ENCODE measurements around the gene USPL1.

GRCh38 chr13:30618930-30619279 lies 1.2 kb downstream of the USPL1 start:
- TF ChIP-seq, protein P1, sequence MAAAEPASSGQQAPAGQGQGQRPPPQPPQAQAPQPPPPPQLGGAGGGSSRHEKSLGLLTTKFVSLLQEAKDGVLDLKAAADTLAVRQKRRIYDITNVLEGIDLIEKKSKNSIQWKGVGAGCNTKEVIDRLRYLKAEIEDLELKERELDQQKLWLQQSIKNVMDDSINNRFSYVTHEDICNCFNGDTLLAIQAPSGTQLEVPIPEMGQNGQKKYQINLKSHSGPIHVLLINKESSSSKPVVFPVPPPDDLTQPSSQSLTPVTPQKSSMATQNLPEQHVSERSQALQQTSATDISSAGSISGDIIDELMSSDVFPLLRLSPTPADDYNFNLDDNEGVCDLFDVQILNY (CRISPR knock-in tag; IDR thresholded peaks at IDR 0.05) = no peak
- TF ChIP-seq CTCF (IDR thresholded peaks at IDR 0.05) (no peak), ZNF263 (CRISPR knock-in tag; IDR thresholded peaks at IDR 0.05; ENCODE audit: low read depth) (no peak), ETV6 (CRISPR knock-in tag; IDR thresholded peaks at IDR 0.05) (no peak)

All from WTC11 (cell line).